ENCODE measurements around the gene TRPM3. TPM values are rescaled to one million over a fixed set of nuclear protein-coding genes. Genes with fewer than 3 reads are reported as not detected.

The TRPM3 gene
- total and polyA plus RNA-seq, 9 of the 15 experiments (the other 6 are each of a cell fraction or from before 2014, with no cell fraction given), result 0.04 TPM; not detected in 8

- no peaks in the 10 kb centered on the region; a peak in 1 of 5 replicates for H3K4me1 ChIP-seq (replicated peaks in 1 of 2; ENCODE audit: control insufficient read depth in 2 of 2, insufficient read depth in 2 of 2, low read length in 2 of 2)
- H3K79me2 ChIP-seq (ENCODE audit: control insufficient read depth, insufficient read depth, low read length), result no peaks in the 10 kb centered on the region
- DNase-seq (ENCODE audit: extremely low read depth in 1 of 4, low spot score in 3 of 4), result no peak
- in situ Hi-C loops (cut with MboI) (no loop called here), intact Hi-C loops (cut with micrococcal nuclease) (no loop called here)
- no peak for ATAC-seq
- POLR2A ChIA-PET, result interaction anchor here (0.6 to 0.7 kb wide), 3 partner anchors 14 to 1211 kb away, joined by 3 to 4 read pairs (median 4); no protein-coding TSS in a partner anchor
- no peak overlapping the region for H3K9ac ChIP-seq (ENCODE audit: insufficient read depth in 1 of 2, low read depth in 2 of 2, low read length in 2 of 2)
- CTCF ChIA-PET (ENCODE audit: low intra/inter-chr PET ratio), result no interaction called here
- no TSS peak for BruUV-seq (replicated peaks)
- H4K20me1 ChIP-seq (replicated peaks; ENCODE audit: control insufficient read depth, insufficient read depth, low read length), result no peaks in the 10 kb centered on the region
- no peak overlapping the region for H2AFZ ChIP-seq (ENCODE audit: low read depth, low read length)
- 0% methylated on average over 2 of the region's 2 CpGs for WGBS (ENCODE audit: insufficient coverage, low coverage, missing lambda C conversion rate)
- no peak for FAIRE-seq
- H3K9me3 ChIP-seq (replicated peaks; ENCODE audit: control insufficient read depth, insufficient read depth, low read depth, low read length), result no peaks in the 10 kb centered on the region
- H3K27me3 ChIP-seq (ENCODE audit: control insufficient read depth in 2 of 2, insufficient read depth in 2 of 2, low read length in 2 of 2), result peaks cover 2 to 7% of the 10 kb centered on the region in 2 experiments; a peak in 3 of 5 replicates
- H3K27ac ChIP-seq (ENCODE audit: extremely low read depth, low read depth, low read length), result no peak overlapping the region
- H3K4me2 ChIP-seq (ENCODE audit: insufficient read depth, low read length), result no peak overlapping the region
- H3K4me3 ChIP-seq, result no peak overlapping the region
- TF ChIP-seq ARHGAP35 (IDR thresholded peaks at IDR 0.05; ENCODE audit: partially characterized antibody) (no peak), CHD2 (IDR thresholded peaks at IDR 0.05; ENCODE audit: low read depth, low read length) (no peak), SMAD2 (IDR thresholded peaks at IDR 0.05; ENCODE audit: low read depth, low read length) (no peak), PCBP1 (IDR thresholded peaks at IDR 0.05; ENCODE audit: low read depth, low read length, poor library complexity, severe bottlenecking) (no peak), MXI1 (IDR thresholded peaks at IDR 0.05; ENCODE audit: low read depth, low read length) (no peak), TRIM24 (IDR thresholded peaks at IDR 0.05) (no peak), SMC3 (conservative IDR thresholded peaks at IDR 0.05; ENCODE audit: insufficient read depth, low read depth, low read length) (no peak), MYNN (IDR thresholded peaks at IDR 0.05) (no peak), MYNN (CRISPR knock-in tag; IDR thresholded peaks at IDR 0.05) (no peak), NCOA6 (IDR thresholded peaks at IDR 0.05) (no peak), PRPF4 (IDR thresholded peaks at IDR 0.05; ENCODE audit: insufficient read depth, low read depth, low read length, poor library complexity, severe bottlenecking) (no peak), SRSF3 (IDR thresholded peaks at IDR 0.05; ENCODE audit: insufficient read depth, low read length) (no peak), BDP1 (IDR thresholded peaks at IDR 0.05; ENCODE audit: insufficient read depth, insufficient read length) (no peak), ZBTB1 (CRISPR knock-in tag; IDR thresholded peaks at IDR 0.05; ENCODE audit: borderline replicate concordance, low read depth) (no peak), GABPB2 (CRISPR knock-in tag; conservative IDR thresholded peaks at IDR 0.05) (no peak), FOXP4 (CRISPR knock-in tag; IDR thresholded peaks at IDR 0.05; ENCODE audit: borderline replicate concordance) (no peak)
- H3K36me3 ChIP-seq (ENCODE audit: control insufficient read depth, insufficient read depth, low read length), result no peaks in the 10 kb centered on the region
- H3K9me1 ChIP-seq (ENCODE audit: control insufficient read depth, insufficient read depth, low read length), result no peaks in the 10 kb centered on the region
These were observed 547.1 kb downstream of the TRPM3 start for GRCh38 chr9:70574151-70574837.

All from K562 (cell line).